CMK (cell line): ENCODE measurements around the gene GALNT11.

Source experiments
- DNase-seq: peaks from one replicate; pipeline ENCODE4 v3.0.0-alpha.2; 2010; ENCODE audit warnings: low read depth

The GALNT11 gene

GRCh38 chr7:152117356-152117755 is 91.9 kb downstream of the GALNT11 start:
- DNase-seq, result no peak

DNA sequence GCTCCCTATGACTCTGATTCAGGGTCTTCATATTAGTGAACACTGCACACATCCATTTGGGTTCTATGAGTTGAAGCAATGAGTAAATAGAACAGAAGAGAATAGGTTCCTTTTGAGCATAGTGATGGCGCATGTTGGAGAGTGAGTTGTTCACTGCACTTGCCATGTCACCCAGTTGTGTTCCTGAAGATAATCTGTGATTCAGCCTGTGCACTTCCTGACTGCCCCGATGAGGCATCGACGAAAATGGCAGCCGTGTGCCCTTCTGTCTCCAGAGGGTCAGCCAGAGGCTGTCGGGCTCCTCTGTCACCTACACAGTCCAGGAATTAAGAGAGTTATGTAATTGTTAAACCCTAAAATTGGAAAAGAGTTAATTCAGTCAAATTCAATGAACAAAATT is 94.7 kb downstream of the GALNT11 start:
- no peak for DNase-seq

- DNase-seq, result no peak
Observed at GRCh38 chr7:152120776-152121175, 95.3 kb downstream of the GALNT11 start.

DNA sequence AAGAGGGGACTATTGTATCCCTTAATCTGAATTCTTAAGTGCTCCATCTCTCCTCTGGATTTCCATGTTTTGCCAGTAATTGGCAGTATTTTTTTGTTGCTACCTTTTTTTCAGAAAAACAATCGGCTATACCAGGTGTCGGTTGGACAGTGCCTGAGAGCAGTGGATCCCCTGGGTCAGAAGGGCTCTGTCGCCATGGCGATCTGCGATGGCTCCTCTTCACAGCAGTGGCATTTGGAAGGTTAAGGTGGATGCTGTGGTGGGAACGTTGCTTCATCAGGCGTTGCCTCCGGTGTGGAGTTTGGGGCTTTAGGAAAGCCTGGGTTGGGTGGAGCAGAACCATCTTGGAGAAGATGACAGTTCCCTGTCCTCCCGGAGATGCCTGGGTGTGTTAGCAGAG is 96.0 kb downstream of the GALNT11 start:
- no peak for DNase-seq

- no peak for DNase-seq
Observed at GRCh38 chr7:152122540-152122939, 97.1 kb downstream of the GALNT11 start.

- no peak for DNase-seq
Observed at GRCh38 chr7:152126741-152127140, 101.3 kb downstream of the GALNT11 start.

DNA sequence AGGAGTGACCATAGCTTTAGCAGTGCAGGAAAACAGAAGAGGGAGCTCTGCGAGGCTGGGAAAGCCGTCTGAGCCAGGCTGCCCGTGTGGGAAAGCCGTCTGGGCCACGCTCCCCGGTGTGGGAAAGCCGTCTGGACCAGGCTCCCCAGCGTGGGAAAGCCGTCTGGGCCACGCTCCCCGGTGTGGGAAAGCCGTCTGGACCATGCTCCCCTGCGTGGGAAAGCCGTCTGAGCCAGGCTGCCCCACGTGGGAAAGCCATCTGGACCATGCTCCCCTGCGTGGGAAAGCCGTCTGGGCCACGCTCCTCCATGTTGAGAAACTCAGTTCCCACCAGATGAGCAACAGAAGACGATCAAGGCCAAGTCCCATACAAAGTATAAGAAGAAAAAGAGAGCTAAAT is 101.8 kb downstream of the GALNT11 start:
- no peak for DNase-seq

DNA sequence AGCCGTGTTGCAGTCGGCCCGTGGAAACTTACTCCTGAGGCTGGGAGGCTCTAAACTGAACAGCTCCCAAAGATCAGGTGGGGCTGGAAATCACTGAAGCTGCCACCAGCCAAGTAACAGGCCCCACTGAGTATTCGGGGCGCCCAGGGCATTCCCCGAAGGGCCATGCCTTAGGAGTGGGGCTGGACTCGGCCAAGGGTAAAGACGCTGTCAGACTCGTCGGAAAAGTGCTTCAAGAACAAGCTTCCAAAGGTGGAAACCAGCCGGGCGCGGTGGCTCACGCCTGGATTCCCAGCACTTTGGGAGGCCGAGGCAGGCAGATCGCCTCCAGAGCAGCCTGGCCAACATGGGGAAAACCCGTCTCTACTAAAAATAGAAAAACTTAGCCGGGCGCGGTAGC is 102.8 kb downstream of the GALNT11 start:
- no peak for DNase-seq

- DNase-seq, result no peak
Observed at GRCh38 chr7:152128741-152129461, 103.4 kb downstream of the GALNT11 start.

GRCh38 chr7:152129682-152130081 is 104.2 kb downstream of the GALNT11 start:
- DNase-seq, result no peak

DNA sequence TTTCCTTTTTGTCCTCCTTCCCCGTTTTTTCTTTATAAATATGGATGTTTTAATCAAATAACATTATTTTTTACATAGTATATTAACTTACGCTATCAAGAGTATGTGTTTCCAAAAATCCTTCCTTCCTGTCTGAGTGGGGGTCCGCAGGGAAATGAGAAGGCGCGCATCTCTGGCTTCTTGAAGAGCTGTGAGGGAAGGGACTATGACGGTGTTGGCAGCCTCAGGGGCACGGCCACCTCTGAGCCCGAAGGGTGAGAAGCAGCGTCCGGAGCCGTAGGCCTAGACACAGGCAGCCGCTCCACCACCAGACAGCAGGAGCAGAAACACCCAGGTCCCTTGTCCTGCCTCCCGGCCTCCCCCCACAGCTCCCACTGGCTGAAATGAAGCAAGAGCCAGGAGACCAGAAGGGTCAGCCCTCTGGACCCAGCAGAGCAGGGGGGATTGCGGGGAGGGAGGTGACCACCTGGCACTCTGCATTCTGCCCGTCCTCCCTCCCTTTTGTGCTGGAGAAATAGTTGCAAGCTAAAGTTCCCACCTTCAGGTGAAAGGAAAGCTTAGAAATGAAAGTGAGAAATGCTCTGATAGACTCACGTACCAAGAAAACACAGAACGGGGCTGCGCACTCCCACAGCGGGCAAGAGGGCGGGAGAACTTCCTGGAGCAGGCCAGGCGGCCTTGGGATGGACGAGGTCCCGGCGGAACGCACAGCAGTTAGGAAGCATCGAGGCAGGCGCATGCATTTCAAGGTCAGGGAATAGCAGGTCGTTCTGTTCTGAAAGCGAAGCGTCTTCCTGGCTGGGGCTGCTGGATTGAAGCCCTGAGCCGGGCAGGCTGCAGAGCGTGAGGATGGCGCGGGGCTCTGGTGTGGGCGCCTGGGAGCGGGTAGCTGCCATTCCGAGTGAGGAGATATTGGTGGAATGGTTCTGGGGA is 105.5 kb downstream of the GALNT11 start:
- DNase-seq, result no peak

DNA sequence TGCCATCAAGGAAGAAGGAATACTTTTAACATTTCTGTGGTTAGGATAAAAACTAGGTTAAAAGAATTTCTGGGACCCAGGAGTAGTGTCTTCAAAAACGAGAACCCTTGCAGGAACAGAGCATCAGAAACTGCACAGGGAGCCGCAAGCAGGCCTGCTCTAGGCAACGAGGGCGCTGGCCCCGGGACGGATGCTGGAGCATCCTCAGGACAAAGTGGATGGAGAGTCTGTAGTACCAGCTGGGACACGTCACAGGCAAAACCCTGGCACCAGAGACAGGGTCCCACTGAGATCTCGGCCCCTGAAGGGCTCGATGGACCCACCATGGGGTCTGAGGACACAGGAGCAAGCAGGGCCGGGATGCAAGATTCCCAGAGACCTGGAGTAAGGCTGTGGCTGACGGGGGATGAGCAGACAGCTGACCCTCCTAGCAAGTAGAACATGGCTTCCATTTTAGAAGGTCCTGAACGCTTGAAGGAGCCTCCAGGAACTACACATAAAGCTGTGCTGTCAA is 106.6 kb downstream of the GALNT11 start:
- no peak for DNase-seq

- no peak for DNase-seq
Observed at GRCh38 chr7:152132812-152133211, 107.3 kb downstream of the GALNT11 start.

- DNase-seq, result no peak
Observed at GRCh38 chr7:152133804-152134203, 108.3 kb downstream of the GALNT11 start.

- DNase-seq, result no peak
Observed at GRCh38 chr7:152136686-152137085, 111.2 kb downstream of the GALNT11 start.

- DNase-seq, result no peak
Observed at GRCh38 chr7:152137476-152138025, 112.1 kb downstream of the GALNT11 start.

DNA sequence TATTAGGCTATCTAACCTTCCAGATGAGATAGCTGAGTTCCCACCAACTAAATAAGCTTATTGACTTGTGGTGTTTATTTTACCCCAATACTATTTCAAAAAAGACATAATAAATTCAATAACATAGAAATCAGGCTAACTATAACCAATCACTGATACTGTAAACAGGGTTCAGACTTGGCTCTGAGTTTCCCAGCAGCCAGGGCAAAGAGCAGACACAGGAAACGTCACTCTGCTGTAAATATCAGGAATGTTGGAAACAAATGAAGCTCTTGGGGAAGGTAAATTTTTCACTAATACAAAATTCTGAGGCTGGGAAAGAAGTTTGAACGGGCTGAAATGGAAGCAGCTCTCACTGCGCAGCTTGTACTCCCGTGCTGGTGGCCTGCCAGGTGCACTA is 114.6 kb downstream of the GALNT11 start:
- no peak for DNase-seq

GRCh38 chr7:152140560-152140959 is 115.1 kb downstream of the GALNT11 start:
- no peak for DNase-seq

- no peak for DNase-seq
Observed at GRCh38 chr7:152142976-152143595, 117.6 kb downstream of the GALNT11 start.

DNA sequence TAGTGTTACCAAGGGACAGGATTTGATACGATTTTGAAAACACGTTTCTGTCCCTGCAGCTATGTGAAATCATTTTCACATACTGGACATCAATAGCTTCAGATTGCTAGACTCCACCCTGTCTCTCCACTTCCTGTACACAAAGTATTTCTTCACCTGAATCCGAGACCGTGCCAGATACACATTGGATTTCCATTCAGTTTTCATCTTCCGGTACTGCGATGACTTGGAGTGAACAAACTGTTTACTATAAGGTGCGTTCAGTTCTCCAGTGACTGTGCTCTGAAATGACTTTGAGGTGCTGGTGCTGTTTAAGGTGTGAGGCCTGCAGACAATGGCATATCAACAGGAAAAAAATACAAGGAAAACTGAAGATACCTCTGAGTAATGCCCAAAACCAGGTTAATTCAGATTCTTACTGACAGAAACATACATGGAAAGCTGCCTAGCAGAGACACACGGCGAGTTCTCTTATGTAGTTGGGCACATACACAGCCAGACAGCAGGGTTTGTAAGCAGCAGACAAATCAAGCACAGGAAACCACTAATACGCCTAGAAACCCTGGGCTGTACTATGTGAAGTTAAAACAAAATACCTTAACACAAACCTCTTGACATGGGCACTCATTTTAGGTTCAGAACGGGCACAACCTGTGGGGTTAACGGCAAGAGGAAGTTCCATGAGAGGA is 119.2 kb downstream of the GALNT11 start:
- DNase-seq, result no peak

- DNase-seq, result no peak
Observed at GRCh38 chr7:152145853-152146466, 120.5 kb downstream of the GALNT11 start.
